Adrenal gland (tissue), 5 donors: ENCODE measurements around the gene RBPMS2.

Experiments
- CTCF ChIP-seq, 6 experiments: fragments of 450-650 bp in 4 of 6; fragments of 200-600 bp in 2 of 6; sonication (generic) in 1 of 6; IDR thresholded peaks; 1 replicate in 5 of 6; 2 replicates in 1 of 6; pipeline versions ENCODE4 v1.5.1 to v1.8.0; 2016 to 2021; ENCODE audit warnings: antibody characterized with exemption in 6 of 6, mild to moderate bottlenecking in 2 of 6, moderate library complexity in 1 of 6
- POLR2A ChIP-seq, 2 donors: fragments of 450-650 bp; IDR thresholded peaks; one replicate each; pipeline ENCODE4 v1.6.1; 2017; ENCODE audit warnings: antibody characterized with exemption in 2 of 2, mild to moderate bottlenecking in 2 of 2, moderate library complexity in 1 of 2
- donor health status: DM: no; HTN: no; CAD: no.

- TF ChIP-seq CTCF (IDR thresholded peaks at IDR 0.05) (no peak), POLR2A (IDR thresholded peaks at IDR 0.05) (no peak)
These were observed 16.0 kb upstream of the RBPMS2 start for GRCh38 chr15:64791401-64791800.
